ENCODE results near the gene SYNE2.
"Not testable (repeated sequence)": the region's sequence is repeated elsewhere in the genome, so short reads cannot be mapped to it uniquely, and the experiment has no call there.

Gene SYNE2

DNA sequence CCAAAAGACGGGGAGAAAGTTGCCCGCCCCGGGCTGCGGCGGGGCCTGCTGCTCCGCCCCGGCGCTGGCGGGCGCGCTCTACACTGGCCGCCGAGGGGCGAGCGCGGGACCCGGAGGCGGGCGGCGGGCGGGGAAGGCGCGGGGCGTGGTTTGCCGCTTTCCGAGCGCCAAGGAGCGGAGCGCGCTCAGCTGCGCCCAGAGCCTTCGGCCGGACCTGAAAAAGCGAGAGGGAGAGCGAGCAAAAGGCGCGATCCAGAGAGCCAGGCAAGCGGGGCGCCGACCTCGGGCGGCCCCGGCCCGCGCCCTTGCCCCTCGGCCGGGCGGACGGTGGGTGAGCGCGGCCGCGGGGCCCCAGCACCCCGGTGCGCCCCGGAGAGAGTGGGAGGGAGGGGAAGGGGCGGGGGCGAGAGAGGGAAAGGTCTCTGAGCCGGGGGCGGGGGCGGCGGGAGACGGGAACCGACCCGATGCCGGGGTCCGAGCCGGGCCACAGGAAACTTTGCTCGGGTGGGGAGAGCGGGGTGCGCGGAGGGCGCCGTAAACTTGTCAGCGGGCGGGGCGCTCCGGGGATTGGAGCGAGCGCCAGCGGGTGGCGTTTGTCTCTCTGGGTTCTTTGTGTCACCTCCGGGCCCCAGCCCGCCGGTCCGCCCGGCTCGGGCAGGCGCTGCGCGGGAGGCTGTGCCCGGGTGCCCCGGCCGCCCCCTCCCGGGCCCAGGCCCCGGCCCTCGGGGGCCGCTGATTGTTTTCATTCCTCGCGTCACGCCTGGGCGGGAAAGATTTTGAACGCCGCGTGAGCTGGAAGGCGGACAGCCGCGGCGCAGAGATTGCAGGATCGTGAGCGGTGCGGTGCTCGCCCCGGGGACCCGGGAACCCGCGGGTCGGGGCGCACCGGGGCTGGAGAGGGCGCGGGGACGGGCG is at the start of gene SYNE2:
Gene SYNE2, plus strand, starts transcription at position 188 of the 915 bp plus-strand sequence. CDS start 56,145 bp downstream, outside the sequence.
- peak; percentile 70 to 79 for DNase-seq

GRCh38 chr14:63803221-63803791 is 49.5 kb upstream of the SYNE2 start:
- DNase-seq: not testable (repeated sequence)

DNA sequence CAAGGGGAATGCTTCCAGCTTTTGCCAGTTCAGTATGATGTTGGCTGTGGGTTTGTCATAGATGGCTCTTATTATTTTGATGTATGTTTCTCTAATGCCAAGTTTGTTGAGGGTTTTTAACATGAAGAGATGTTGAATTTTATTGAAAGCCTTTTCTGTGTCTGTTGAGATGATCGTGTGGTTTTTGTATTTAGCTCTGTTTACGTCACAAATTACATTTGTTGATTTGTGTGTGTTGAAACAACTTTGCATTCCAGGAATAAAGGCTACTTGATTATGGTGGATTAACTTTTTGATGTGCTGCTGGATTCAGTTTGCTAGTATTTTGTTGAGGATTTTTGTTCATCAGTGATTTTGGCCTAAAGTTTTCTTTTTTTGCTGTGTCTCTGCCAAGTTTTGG is 46.7 kb upstream of the SYNE2 start:
- not testable (repeated sequence) for DNase-seq

GRCh38 chr14:63811692-63812091 is 41.1 kb upstream of the SYNE2 start:
- not testable (repeated sequence) for DNase-seq

DNA sequence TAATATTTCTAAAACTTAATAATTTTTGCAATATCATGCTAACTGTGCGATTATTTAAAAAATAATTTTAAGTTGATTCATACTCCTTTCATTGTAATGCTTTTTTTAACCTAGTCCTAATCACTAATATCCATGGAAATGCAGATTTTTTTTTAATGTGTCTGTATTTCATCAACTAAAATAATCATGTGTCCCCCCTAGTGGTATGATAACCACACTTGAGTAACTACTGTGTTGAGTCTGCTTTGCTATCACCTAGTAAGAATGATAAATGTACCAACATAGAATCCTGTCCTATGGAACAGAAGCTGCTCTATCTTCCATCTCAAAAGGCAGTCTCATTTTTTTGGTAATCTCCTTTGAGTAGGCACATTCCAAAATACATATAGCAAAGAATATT is 19.1 kb upstream of the SYNE2 start:
- no peak for DNase-seq

- DNase-seq: no peak
Observed at GRCh38 chr14:63840981-63841380, 11.8 kb upstream of the SYNE2 start.

DNA sequence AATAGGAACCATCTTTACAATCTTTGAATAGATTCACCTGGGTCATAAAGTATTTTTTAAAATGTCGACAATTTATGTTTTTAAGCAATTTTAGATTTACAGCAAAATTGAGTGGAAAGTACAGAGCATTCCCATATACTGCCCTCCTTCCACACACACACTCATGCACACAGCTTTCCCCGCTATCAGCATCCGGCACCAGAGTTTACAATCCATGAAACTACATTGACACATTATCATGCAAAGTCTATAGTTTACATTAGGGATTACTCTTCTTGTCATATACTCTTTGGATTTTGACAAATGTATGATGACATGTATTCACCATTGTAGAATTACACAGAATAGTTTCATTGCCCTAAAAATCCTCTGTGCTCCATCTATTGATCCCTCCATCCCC is 9.0 kb upstream of the SYNE2 start:
- DNase-seq: no peak

- no peak for DNase-seq
Observed at GRCh38 chr14:63848890-63849289, 3.9 kb upstream of the SYNE2 start.

DNA sequence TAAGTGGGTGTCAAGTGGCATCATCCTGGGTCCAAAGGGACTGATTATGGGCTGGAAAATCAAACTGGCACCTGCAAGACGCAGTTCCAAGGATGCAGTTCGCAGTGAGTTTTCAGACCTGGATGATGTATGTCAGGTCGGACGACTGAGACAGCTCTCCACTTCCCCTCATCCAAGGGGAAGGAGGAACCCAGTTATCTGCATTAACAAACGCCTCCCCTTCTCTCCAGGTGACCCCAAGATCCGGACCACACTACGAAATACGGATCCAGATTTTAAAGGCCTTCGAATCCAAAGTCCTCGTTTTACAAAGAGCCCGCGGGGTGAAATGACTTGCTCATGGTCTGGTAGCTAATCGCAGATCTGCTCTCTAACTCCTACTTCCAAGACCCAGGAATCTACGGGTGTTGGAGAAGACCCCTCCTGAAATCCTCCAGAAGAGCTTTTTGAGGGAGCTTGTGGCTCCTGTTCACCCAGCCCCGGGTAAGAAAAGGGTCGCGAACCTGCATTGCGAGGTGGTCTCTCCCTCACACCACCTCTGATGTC is 460 bp upstream of the SYNE2 start:
- DNase-seq: no peak

- DNase-seq: peak; percentile 50 to 69
Observed at GRCh38 chr14:63853831-63854293, 1.1 kb downstream of the SYNE2 start.

- peak in 1 of 2 experiments; percentile 48 for DNase-seq
Observed at GRCh38 chr14:63854330-63854729, 1.5 kb downstream of the SYNE2 start.

DNA sequence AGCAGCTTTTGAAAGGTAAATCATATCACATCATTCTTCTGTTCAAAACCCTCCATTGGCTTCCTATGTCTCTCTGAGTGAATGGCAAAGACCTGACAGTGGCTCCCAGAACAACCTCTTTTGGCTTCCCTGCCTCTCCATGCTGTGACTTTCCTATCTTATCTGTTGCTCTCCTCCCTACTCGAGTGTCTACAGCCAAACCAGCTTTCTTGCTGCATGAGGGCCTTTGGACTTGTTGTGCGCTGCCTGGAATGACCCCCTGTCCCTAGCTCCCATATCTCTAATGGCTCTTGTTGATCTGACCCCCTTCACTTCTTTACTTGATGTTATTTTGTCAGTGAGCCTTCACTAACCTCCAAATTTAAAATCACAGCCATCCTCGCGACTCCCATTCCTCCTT is 2.5 kb downstream of the SYNE2 start:
- DNase-seq: no peak

GRCh38 chr14:63857466-63858030 is 4.7 kb downstream of the SYNE2 start:
- DNase-seq: peak in 1 of 2 experiments; percentile 15

- no peak for DNase-seq
Observed at GRCh38 chr14:63860146-63860545, 7.3 kb downstream of the SYNE2 start.

DNA sequence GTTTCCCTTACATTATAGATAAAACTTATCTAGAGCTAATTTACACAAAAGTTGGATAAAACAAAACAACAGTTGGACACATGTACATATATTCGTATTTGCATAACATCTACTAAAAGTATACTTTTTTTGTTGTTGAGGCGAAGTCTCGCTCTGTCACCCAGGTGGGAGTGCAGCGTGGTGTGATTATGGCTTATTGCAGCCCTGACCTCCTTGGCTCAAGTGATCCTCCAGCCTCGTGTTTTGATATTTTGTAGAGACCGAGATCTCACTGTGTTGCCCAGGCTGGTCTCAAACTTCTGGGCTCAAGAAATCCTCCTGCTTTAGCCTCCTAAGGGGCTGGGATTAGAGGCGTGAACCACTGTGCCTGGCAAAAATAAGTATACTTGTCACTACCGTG is 9.4 kb downstream of the SYNE2 start:
- DNase-seq: no peak

DNA sequence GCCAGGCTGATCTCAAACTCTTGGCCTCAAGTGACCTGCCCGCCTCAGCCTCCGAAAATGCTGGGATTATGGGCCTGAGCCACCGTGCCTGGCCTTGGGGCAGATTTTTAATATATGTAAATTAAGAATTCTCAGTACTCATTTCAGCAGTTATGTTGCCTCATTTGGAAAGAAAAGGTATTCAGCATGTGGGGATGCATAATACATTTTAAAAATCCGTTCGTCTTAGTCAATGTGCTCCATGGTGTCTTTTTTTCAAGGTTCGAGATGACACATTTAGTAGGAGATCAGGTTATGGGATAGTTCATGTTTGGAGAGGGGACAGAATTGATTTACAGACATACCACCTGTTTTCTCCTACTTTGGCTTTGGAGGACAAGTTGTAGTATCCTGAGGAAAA is 10.2 kb downstream of the SYNE2 start:
- DNase-seq: no peak

GRCh38 chr14:63864775-63865174 is 12.0 kb downstream of the SYNE2 start:
- DNase-seq: not testable (repeated sequence)

GRCh38 chr14:63867933-63868921 is 15.4 kb downstream of the SYNE2 start:
- no peak for DNase-seq

GRCh38 chr14:63869940-63870752 is 17.3 kb downstream of the SYNE2 start:
- DNase-seq: not testable (repeated sequence)

DNA sequence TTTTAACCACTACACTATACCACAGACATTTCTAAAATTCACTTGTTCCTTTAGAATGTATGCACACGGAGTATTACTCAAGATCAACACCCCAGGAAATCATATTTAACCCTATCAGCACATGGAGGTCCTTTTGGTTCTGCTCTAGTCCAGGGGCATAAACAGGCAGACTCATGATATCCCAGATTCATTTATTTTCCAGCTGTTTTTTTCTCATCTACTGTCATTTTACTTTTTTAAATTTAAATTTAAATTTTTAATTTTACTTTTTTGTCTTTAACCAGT is 17.9 kb downstream of the SYNE2 start:
- not testable (repeated sequence) for DNase-seq

- DNase-seq: peak in 1 of 2 experiments; percentile 33
Observed at GRCh38 chr14:63874223-63874622, 21.4 kb downstream of the SYNE2 start.
